Effector CD4-positive, alpha-beta T cell (primary cell): ENCODE data around the gene RYR2.
"Not testable (repeated sequence)": the region's sequence is repeated elsewhere in the genome, so short reads cannot be mapped to it uniquely, and the experiment has no call there.

Experiments
- DNase-seq: peaks from one replicate; pipeline ENCODE4 v3.0.0-alpha.2; 2020

Gene RYR2

GRCh38 chr1:237151979-237152378 lies 110.0 kb downstream of the RYR2 start:
- not testable (repeated sequence) for DNase-seq

- DNase-seq, result no peak
Measured at GRCh38 chr1:237152506-237153335, 110.7 kb downstream of the RYR2 start.

DNA sequence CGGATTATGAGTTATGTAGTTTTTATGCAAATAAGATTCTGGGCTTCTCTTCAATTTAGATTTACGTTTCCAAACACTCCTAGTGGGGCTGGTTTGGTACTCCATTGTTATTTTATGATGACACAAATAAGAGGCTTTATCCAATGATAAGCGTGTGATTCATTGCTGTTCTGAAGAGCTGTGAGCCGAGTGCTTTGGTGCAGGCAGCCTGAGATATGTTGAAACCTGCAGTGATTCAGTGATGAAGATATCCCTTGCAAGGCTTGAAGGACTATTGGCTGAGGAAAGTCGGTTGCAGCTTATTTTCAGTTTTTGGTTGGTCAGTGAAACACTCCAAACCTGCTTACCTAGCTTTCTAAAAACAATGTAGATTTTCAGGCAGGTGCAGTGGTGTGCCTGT lies 112.2 kb downstream of the RYR2 start:
- no peak for DNase-seq

GRCh38 chr1:237164406-237165352 lies 122.7 kb downstream of the RYR2 start:
- DNase-seq, result no peak

GRCh38 chr1:237166086-237166485 lies 124.1 kb downstream of the RYR2 start:
- no peak for DNase-seq

DNA sequence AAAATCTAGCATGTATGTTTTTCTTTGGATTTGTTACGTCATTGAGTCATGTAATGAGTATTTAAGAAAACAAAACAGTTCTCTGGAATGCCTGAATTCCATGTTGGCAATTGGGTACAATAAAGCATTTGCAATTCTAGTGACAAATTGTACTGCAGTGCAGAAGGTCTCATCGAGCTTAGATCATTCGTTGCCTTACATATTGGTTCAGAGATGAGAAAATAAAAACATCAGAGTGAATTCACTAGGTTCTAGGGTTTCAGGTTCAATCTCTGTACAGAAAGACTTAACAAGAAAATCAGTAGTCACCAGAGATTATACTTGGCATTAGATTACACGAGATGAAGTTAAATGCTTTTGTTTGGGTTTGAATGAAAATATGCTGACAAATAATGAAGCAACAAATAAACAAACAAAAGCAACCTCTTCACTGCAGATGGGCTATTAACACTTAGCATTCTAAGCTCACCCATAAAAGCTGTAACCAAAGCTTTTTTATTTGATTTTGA lies 124.7 kb downstream of the RYR2 start:
- DNase-seq, result no peak

DNA sequence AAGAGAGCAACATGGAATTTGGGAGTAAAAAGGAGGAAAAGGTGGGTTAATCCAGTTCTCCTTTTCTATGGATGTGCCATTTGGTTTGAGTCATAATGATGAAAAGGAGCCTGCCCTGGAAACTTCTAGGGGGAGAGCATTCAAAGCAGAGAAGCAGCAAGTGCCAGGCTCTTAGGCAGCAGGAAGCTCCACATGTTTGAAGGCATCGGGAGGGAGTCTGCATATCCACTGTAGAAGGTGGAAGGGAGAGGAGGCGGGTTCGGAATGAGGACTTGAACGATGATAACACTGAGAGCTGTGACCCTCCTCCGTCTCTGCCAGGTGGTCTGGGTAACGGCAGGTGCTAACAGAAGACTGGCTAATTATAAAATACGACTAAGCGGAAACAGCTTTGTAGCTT lies 128.2 kb downstream of the RYR2 start:
- DNase-seq, result no peak

GRCh38 chr1:237171454-237172117 lies 129.6 kb downstream of the RYR2 start:
- no peak for DNase-seq

- DNase-seq, result no peak
Measured at GRCh38 chr1:237172118-237172485, 130.1 kb downstream of the RYR2 start.

GRCh38 chr1:237179503-237179902 lies 137.5 kb downstream of the RYR2 start:
- DNase-seq, result no peak

GRCh38 chr1:237180256-237180655 lies 138.3 kb downstream of the RYR2 start:
- DNase-seq, result no peak

GRCh38 chr1:237181743-237182317 lies 139.8 kb downstream of the RYR2 start:
- no peak for DNase-seq

DNA sequence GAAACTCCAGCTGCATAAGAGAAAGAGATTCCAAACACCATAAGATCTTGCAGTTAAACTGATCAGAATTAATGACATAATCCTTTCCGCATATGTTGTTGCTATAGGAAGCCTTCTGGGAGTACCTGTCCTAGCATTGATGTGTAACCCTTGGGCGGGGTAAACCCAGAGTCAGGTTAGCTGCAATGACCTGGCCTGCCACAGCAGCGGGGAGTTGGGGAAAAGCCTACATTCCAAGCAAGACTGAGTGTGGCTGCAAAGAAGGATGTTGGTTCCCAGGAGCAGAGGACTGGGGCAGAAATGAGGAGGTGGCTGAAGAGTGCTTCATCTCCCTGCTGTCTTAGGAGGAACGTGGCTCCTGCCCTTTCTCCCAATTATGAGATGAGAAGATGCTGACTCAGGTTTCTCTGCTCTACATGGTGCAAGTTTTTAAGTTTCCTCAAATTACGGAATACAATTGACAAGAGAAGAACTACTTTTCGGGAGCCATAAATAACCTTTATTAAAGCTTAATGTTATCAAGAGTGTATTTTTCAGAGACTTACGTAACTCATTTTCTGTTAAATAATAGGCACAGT lies 142.1 kb downstream of the RYR2 start:
- DNase-seq, result no peak

- no peak for DNase-seq
Measured at GRCh38 chr1:237186675-237187074, 144.7 kb downstream of the RYR2 start.

- DNase-seq, result no peak
Measured at GRCh38 chr1:237187842-237188241, 145.9 kb downstream of the RYR2 start.

DNA sequence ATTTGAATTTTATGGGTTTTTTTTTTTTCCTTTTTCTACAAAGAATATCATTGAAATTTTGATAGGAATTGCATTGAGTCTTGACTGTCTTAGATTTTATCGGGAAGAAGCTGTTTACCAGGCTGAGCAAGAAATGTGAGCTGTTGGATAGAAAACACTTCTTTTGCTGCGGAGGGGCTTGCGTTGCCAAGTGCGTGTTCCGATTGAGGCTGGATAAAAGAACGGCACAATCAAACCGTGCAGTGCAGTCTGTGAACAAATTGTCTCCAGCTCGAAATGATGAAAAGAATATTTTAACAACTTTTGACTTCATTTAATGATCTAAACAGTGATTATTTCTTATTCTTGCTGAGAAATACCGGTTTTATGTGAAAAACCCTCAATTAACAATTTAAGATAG lies 149.4 kb downstream of the RYR2 start:
- no peak for DNase-seq

DNA sequence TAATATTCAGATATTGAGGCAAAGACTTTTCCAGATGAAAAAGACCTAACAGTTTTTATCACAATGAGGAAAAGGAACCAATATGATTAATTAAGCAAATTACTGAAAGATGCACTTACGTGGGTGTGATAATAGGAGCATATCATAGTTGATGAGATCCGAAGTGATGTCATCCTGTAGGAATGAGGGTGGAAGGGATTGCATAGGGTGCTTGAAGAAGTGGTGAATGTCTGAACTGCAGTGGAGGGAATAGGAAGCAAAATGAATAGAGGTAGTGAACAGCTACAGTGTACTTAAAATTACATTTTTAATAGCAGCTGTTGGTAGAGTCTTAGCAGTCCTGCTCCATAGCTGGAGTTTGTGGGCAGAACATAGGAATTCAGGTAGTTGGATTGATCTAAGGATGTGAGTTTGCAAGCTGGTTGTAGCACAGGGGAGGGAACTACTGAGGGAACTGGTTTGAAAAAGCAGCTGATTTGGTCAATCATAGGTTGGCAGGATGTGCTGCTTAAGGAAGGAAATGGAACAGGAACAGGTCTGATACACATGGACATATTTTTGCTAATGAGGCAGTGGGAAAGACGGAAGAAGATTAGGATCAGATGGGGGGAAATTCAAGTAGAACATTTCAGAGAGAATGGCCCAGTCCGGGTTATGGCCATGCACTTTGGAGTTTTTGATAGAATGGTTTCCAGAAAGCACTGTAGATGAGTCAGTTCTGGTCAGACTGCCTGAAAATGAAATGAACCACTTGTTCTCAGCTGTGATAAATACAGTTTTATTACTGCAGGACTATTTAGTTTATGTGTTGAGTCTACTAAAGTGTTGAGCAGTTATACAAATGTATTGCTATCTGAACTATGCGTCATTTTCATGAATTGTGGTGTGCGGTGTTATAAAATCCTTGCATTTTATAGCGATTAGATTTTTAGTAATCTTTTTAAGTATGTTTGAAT lies 155.8 kb downstream of the RYR2 start:
- no peak for DNase-seq

DNA sequence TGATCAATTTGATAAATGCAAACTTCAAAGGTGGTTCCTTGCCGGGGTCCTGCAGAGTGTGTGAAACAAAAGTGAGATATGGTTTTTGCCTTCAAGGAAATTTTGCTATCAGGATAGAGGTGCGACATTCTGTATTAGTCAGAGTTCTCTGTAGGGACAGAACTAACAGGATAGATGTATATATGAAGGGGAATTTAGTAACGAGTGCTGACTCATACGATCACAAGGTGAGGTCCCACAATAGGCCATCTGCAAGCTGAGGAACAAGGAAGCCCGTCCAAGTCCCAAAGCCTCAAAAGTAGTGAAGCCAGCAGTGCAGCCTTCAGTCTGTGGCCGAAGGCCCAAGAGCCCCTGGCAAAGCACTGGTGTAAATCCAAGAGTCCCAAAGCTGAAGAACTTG lies 157.0 kb downstream of the RYR2 start:
- DNase-seq, result no peak

GRCh38 chr1:237201155-237201554 lies 159.2 kb downstream of the RYR2 start:
- no peak for DNase-seq

- DNase-seq, result no peak
Measured at GRCh38 chr1:237204841-237205240, 162.9 kb downstream of the RYR2 start.

DNA sequence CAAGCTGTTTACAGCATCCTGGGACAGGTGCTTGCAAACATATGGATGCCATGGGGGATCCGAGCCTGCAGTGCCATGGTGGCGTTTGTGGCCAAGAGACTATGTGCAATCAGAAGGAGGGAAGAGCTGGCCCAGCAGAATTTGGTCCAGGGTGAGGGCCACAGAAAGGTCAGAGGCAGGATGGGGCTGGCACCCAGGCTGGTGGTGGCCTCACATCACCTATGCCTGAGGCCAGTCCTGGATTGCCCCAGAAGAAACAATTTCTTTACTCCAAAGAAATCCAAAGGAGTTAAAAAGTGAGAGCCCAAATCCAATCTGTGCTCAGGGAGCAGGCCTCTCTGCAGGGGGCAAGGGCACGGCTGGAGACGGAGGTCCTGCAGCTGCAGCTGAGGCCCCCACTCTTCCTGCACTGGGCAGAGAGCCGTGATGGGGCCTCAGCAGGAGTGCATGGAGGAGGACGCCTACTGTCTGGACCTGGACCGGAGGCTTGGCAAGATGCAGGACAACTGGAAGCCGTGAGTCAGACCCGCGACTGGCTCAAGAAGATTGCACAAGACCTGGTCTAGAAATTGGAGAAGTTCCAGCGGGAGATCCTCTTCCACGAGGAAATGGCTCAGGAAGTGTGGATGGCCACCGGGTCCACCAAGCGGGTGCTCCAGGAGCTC lies 163.5 kb downstream of the RYR2 start:
- DNase-seq, result no peak
